Activated B cell treated with CpG ODN at 0.5 μM for 24 hours (primary cell): ENCODE measurements around the gene CCDC167. TPM values are rescaled to one million over a fixed set of nuclear protein-coding genes. Genes with fewer than 3 reads are reported as not detected.
A peak's percentile ranks its signal among the peaks of the same experiment; 100 is the strongest.

ENCODE experiments used
- ATAC-seq: fragments of 200-7000 bp; cut with Tn5 transposase; one replicate; pipeline ENCODE4 v1.10.0; 2021; ENCODE audit warnings: low read depth, mild to moderate bottlenecking, moderate library complexity
- CTCF ChIA-PET: fragments of 350-600 bp; sonication (Branson Sonifier 250); formaldehyde crosslinking; loops from one replicate; lab custom pipeline; 2021; ENCODE audit warnings: antibody characterized with exemption; lab: Charles Lee
- POLR2A ChIA-PET: fragments of 350-600 bp; sonication (Branson Sonifier 250); formaldehyde crosslinking; loops from one replicate; lab custom pipeline; 2021; ENCODE audit warnings: antibody characterized with exemption; lab: Charles Lee
- DNase-seq: peaks from one replicate; pipeline ENCODE4 v3.0.0; 2022
- H3K27ac Mint-ChIP-seq: one replicate; pipeline ENCODE4 v1.8.0; 2020; ENCODE audit warnings: mixed read lengths
- H3K27me3 Mint-ChIP-seq: one replicate; pipeline ENCODE4 v1.8.0; 2021; ENCODE audit warnings: mixed read lengths
- H3K36me3 Mint-ChIP-seq: one replicate; pipeline ENCODE4 v1.8.0; 2021; ENCODE audit warnings: low read depth, mixed read lengths
- H3K4me1 Mint-ChIP-seq: one replicate; pipeline ENCODE4 v1.8.0; 2021; ENCODE audit warnings: mixed read lengths
- H3K4me3 Mint-ChIP-seq: one replicate; pipeline ENCODE4 v1.8.0; 2020; ENCODE audit warnings: mild to moderate bottlenecking, mixed read lengths
- H3K9me3 Mint-ChIP-seq: one replicate; pipeline ENCODE4 v1.8.0; 2020; ENCODE audit warnings: mixed read lengths
- CTCF ChIP-seq: fragments of 200-600 bp; IDR thresholded peaks from one replicate; pipeline ENCODE4 v1.8.0; 2022; ENCODE audit warnings: antibody characterized with exemption, mild to moderate bottlenecking
- intact Hi-C: fragments of 100-400 bp; cut with micrococcal nuclease; formaldehyde crosslinking; loops from one replicate; pipeline ENCODE4 v1.15.1; 2024
- total RNA-seq: library from RNA; stranded (reverse); gene quantifications from 2 replicates; pipeline ENCODE4 v1.2.3, GENCODE V29; 2022

CCDC167 gene
- total RNA-seq, 1 donor from 2014 or later, result 18.4 TPM

- Mint-ChIP-seq H3K36me3 (peaks cover 10% of the 10 kb centered on the region), H3K4me1 (peaks cover 14% of the 10 kb centered on the region), H3K27me3 (no peaks in the 10 kb centered on the region), H3K9me3 (no peaks in the 10 kb centered on the region), H3K4me3 (no peak overlapping the region), H3K27ac (peak overlapping the region; percentile 63)
- POLR2A ChIA-PET, result interaction anchor here (0.6 kb wide), 1 partner anchor 71 kb away, joined by 3 read pairs; no protein-coding TSS in a partner anchor
- no peak for DNase-seq
- peak; percentile 66 for ATAC-seq
- CTCF ChIA-PET, result interaction anchor here (1.0 to 1.7 kb wide), 2 partner anchors 76 to 203 kb away, joined by 3 to 6 read pairs; no protein-coding TSS in a partner anchor
- no peak for TF ChIP-seq CTCF
- intact Hi-C loops, result loop anchor here (10.0 kb wide), 1 partner anchor 375 kb away; no protein-coding TSS in a partner anchor
These were observed 9.9 kb downstream of the CCDC167 start for GRCh38 chr6:37489697-37490336.

- ChIA-PET CTCF (interaction anchor here (1.1 to 2.5 kb wide), 2 partner anchors 79 to 204 kb away, joined by 3 to 9 read pairs; no protein-coding TSS in a partner anchor), POLR2A (interaction anchor here (0.8 kb wide), 1 partner anchor 16 kb away, joined by 3 read pairs; no protein-coding TSS in a partner anchor)
- peaks cover 8% of the 10 kb centered on the region for H3K36me3 Mint-ChIP-seq
- TF ChIP-seq CTCF, result no peak
- H3K9me3 Mint-ChIP-seq, result no peaks in the 10 kb centered on the region
- peak overlapping the region; percentile 19 for H3K27ac Mint-ChIP-seq
- H3K4me1 Mint-ChIP-seq, result peaks cover 14% of the 10 kb centered on the region
- DNase-seq (no peak), ATAC-seq (no peak)
- no peak overlapping the region for H3K4me3 Mint-ChIP-seq
- H3K27me3 Mint-ChIP-seq, result no peaks in the 10 kb centered on the region
- intact Hi-C loops, result loop anchor here (10.0 kb wide), 1 partner anchor 376 kb away; no protein-coding TSS in a partner anchor
These were observed 11.2 kb downstream of the CCDC167 start for GRCh38 chr6:37488476-37488875.

GRCh38 chr6:37487591-37488380, 11.9 kb downstream of the CCDC167 start:
- ChIA-PET CTCF (interaction anchor here (0.8 to 2.5 kb wide), 4 partner anchors 78 to 205 kb away, joined by 3 to 9 read pairs (median 5); no protein-coding TSS in a partner anchor), POLR2A (interaction anchor here (0.8 kb wide), 1 partner anchor 17 kb away, joined by 3 read pairs; no protein-coding TSS in a partner anchor)
- H3K4me1 Mint-ChIP-seq, result peaks cover 14% of the 10 kb centered on the region
- no peak overlapping the region for H3K4me3 Mint-ChIP-seq
- H3K36me3 Mint-ChIP-seq, result peaks cover 14% of the 10 kb centered on the region
- intact Hi-C loops, result loop anchor here (10.0 kb wide), 1 partner anchor 377 kb away; no protein-coding TSS in a partner anchor
- peak overlapping the region; percentile 41 for H3K27ac Mint-ChIP-seq
- H3K9me3 Mint-ChIP-seq, result no peaks in the 10 kb centered on the region
- H3K27me3 Mint-ChIP-seq, result no peaks in the 10 kb centered on the region
- no peak for DNase-seq
- no peak for TF ChIP-seq CTCF
- ATAC-seq, result no peak

GRCh38 chr6:37486121-37486839, 13.4 kb downstream of the CCDC167 start:
- Mint-ChIP-seq H3K27ac (no peak overlapping the region), H3K9me3 (no peaks in the 10 kb centered on the region), H3K4me1 (peaks cover 14% of the 10 kb centered on the region), H3K36me3 (peaks cover 27% of the 10 kb centered on the region), H3K4me3 (no peak overlapping the region), H3K27me3 (no peaks in the 10 kb centered on the region)
- ATAC-seq, result no peak
- ChIA-PET POLR2A (interaction anchor here (0.7 kb wide), 1 partner anchor 167 kb away, joined by 5 read pairs; no protein-coding TSS in a partner anchor), CTCF (interaction anchor here (1.8 to 2.5 kb wide), 3 partner anchors 79 to 206 kb away, joined by 7 to 11 read pairs (median 9); no protein-coding TSS in a partner anchor)
- no peak for TF ChIP-seq CTCF
- intact Hi-C loops, result loop anchor here (10.0 kb wide), 1 partner anchor 379 kb away; no protein-coding TSS in a partner anchor
- no peak for DNase-seq
